HEK293T (cell line): ENCODE measurements around the gene KCNH3.

ENCODE experiments used
- ARNT ChIP-seq: fragments of 450-650 bp; IDR thresholded peaks from 2 replicates; pipeline ENCODE4 v1.6.1; 2017; ENCODE audit warnings: mild to moderate bottlenecking
- BHLHE40 ChIP-seq: fragments of 450-650 bp; IDR thresholded peaks from 2 replicates; pipeline ENCODE4 v1.6.1; 2016; ENCODE audit warnings: mild to moderate bottlenecking, moderate library complexity, borderline replicate concordance
- ELF4 ChIP-seq: fragments of 450-650 bp; IDR thresholded peaks from 2 replicates; pipeline ENCODE4 v1.6.1; 2017; ENCODE audit warnings: antibody characterized with exemption
- FOXA1 ChIP-seq: fragments of 450-650 bp; IDR thresholded peaks from 2 replicates; pipeline ENCODE4 v1.6.1; 2016; ENCODE audit warnings: mild to moderate bottlenecking
- FOXK2 ChIP-seq: fragments of 450-650 bp; IDR thresholded peaks from 2 replicates; pipeline ENCODE4 v1.6.1; 2016; ENCODE audit warnings: mild to moderate bottlenecking
- LEF1 ChIP-seq: fragments of 450-650 bp; IDR thresholded peaks from 2 replicates; pipeline ENCODE4 v1.6.1; 2017; ENCODE audit warnings: mild to moderate bottlenecking, borderline replicate concordance
- NFRKB ChIP-seq: fragments of 450-650 bp; IDR thresholded peaks from 2 replicates; pipeline ENCODE4 v1.6.1; 2016; ENCODE audit warnings: mild to moderate bottlenecking, moderate library complexity
- SP1 ChIP-seq: fragments of 450-650 bp; IDR thresholded peaks from 2 replicates; pipeline ENCODE4 v1.6.1; 2017
- SUZ12 ChIP-seq: fragments of 450-650 bp; IDR thresholded peaks from 2 replicates; pipeline ENCODE4 v1.6.1; 2016; ENCODE audit warnings: mild to moderate bottlenecking
- TARDBP ChIP-seq: fragments of 450-650 bp; IDR thresholded peaks from 2 replicates; pipeline ENCODE4 v1.6.1; 2016
- ZNF384 ChIP-seq: fragments of 450-650 bp; IDR thresholded peaks from 2 replicates; pipeline ENCODE4 v1.6.1; 2016

GRCh38 chr12:49583366-49584094, 44.7 kb downstream of the KCNH3 start:
- no peak for TF ChIP-seq BHLHE40
- TF ChIP-seq ZNF384, result no peak
- no peak for TF ChIP-seq SP1
- TF ChIP-seq NFRKB, result no peak
- TF ChIP-seq FOXA1, result no peak
- TF ChIP-seq ELF4, result no peak
- no peak for TF ChIP-seq ARNT
- TF ChIP-seq SUZ12, result no peak
- TF ChIP-seq FOXK2, result no peak
- no peak for TF ChIP-seq TARDBP
- no peak for TF ChIP-seq LEF1
